ENCODE measurements around the gene C1orf174.

GRCh38 chr1:3904006-3904842, 4.2 kb upstream of the C1orf174 start:
- TF ChIP-seq CTCF (IDR thresholded peaks at IDR 0.05) (no peak), POLR2A (IDR thresholded peaks at IDR 0.05) (no peak)
